ENCODE measurements around the gene SPP2. TPM values are rescaled to one million over a fixed set of nuclear protein-coding genes. Genes with fewer than 3 reads are reported as not detected.
A peak's percentile ranks its signal among the peaks of the same experiment; 100 is the strongest.

SPP2 gene
- total RNA-seq: not detected
- polyA plus RNA-seq: not detected
- long read RNA-seq, donor 1: 0 reads
- long read RNA-seq, donor 2: 0 reads
- long read RNA-seq, donor 3: 0 reads

- no peak within 1 kb of the TSS for H3K4me3 ChIP-seq
- H3K27me3 ChIP-seq: peaks cover 0 to 19% (median 6%) of the 10 kb centered on the region in 7 donors
- no peaks in the 10 kb centered on the region for H3K9me3 ChIP-seq
- DNase-seq (no peak), ATAC-seq (no peak)
- H3K4me1 ChIP-seq: no peaks in the 10 kb centered on the region
- H3K27ac ChIP-seq: no peak within 1 kb of the TSS
- 79 to 87% methylated on average over 9 of the region's 9 CpGs for WGBS, 2 donors
- intact Hi-C loops (cut with DNase I): no loop called here
- no peaks in the 10 kb centered on the region for H3K36me3 ChIP-seq
- no peak for TF ChIP-seq CTCF (IDR thresholded peaks at IDR 0.05)
Observed at GRCh38 chr2:234050455-234051135, at the start of gene SPP2. Gene SPP2 (plus strand): TSS chr2:234050702. CDS start chr2:234050787, 85 bp downstream.

GRCh38 chr2:234001380-234002160, 48.9 kb upstream of the SPP2 start:
- ATAC-seq (no peak), DNase-seq (no peak)
- Histone ChIP-seq H3K9me3 (no peaks in the 10 kb centered on the region), H3K27ac (no peak overlapping the region), H3K27me3 (peaks cover 0 to 45% (median 12%) of the 10 kb centered on the region in 7 donors), H3K4me3 (no peak overlapping the region), H3K36me3 (no peaks in the 10 kb centered on the region), H3K4me1 (no peaks in the 10 kb centered on the region)
- intact Hi-C loops (cut with DNase I): no loop called here
- no peak for TF ChIP-seq CTCF (IDR thresholded peaks at IDR 0.05)
- 76% methylated on average over 8 of the region's 8 CpGs for WGBS, 2 donors

GRCh38 chr2:234002281-234002680, 48.2 kb upstream of the SPP2 start:
- H3K27me3 ChIP-seq: peaks cover 0 to 43% (median 12%) of the 10 kb centered on the region in 7 donors
- intact Hi-C loops (cut with DNase I): no loop called here
- no peak for ATAC-seq
- H3K36me3 ChIP-seq: no peaks in the 10 kb centered on the region
- DNase-seq: no peak
- H3K4me3 ChIP-seq: no peak overlapping the region
- H3K4me1 ChIP-seq: no peaks in the 10 kb centered on the region
- no peaks in the 10 kb centered on the region for H3K9me3 ChIP-seq
- H3K27ac ChIP-seq: no peak overlapping the region
- TF ChIP-seq CTCF (IDR thresholded peaks at IDR 0.05): no peak
- 81 to 82% methylated on average over 4 of the region's 4 CpGs for WGBS, 2 donors

- TF ChIP-seq CTCF (IDR thresholded peaks at IDR 0.05): no peak
- no peak overlapping the region for H3K4me3 ChIP-seq
- peak in 1 of 8 donors; percentile 38 for ATAC-seq
- no peak overlapping the region for H3K27ac ChIP-seq
- 37 to 44% methylated on average over 8 of the region's 8 CpGs for WGBS, 2 donors
- no peaks in the 10 kb centered on the region for H3K4me1 ChIP-seq
- peak in 1 of 2 donors; percentile 12 for DNase-seq
- H3K27me3 ChIP-seq: peaks cover 0 to 39% (median 14%) of the 10 kb centered on the region in 7 donors
- no peaks in the 10 kb centered on the region for H3K9me3 ChIP-seq
- no peaks in the 10 kb centered on the region for H3K36me3 ChIP-seq
- intact Hi-C loops (cut with DNase I): no loop called here
Observed at GRCh38 chr2:234003972-234004617, 46.4 kb upstream of the SPP2 start.
